GM10248 (cell line): ENCODE data around the gene CDH23.

Experiments
- CTCF ChIA-PET: fragments of 300-600 bp; sonication (Branson Sonifier 250); formaldehyde crosslinking; extraction: SDS; loops from one replicate; lab custom pipeline; 2021; ENCODE audit warnings: antibody characterized with exemption; lab: Yijun Ruan, JAX
- POLR2A ChIA-PET: fragments of 350-650 bp; sonication (Branson Sonifier 250); formaldehyde crosslinking; extraction: SDS; loops from one replicate; lab custom pipeline; 2020; ENCODE audit warnings: antibody characterized with exemption; lab: Yijun Ruan, JAX
- DNase-seq: peaks from one replicate; pipeline ENCODE4 v3.0.0; 2012; ENCODE audit errors: extremely low spot score
- CTCF ChIP-seq: IDR thresholded peaks from 2 replicates; pipeline ENCODE4 v1.5.1; 2012; ENCODE audit warnings: mild to moderate bottlenecking, low read depth; ENCODE audit errors: extremely low read depth, missing control alignments, control extremely low read depth

Gene CDH23

DNA sequence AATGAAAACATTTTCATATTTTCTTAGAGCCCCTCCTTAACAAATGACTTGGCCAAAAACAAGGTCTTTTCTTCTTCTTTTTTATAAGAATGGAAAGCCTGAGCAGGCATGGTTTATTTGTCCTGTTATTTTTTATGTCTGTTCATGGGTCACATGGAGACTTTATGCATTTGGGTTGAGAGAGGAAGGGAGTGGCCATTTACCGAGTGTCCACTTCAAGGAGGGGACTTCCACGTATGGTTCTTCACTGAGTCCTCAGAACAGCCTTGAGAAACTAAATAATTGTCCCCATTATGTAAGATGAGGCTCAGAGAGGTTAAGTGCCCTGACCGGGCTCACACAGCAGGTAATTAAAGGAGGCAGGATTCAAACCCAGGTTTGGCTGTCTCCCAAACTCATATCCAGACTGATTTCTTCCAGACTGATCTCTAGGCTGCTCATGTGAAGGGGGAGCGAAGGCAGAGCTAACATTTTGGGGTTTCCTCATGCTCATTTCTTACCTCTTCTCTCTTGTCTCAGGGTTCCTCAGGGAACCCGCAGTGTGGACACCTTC is 82.2 kb downstream of the CDH23 start:
- DNase-seq, result no peak
- CTCF ChIA-PET, result no interaction called here
- no peak for TF ChIP-seq CTCF
- POLR2A ChIA-PET, result no interaction called here

- no peak for TF ChIP-seq CTCF
- no peak for DNase-seq
- ChIA-PET POLR2A (no interaction called here), CTCF (no interaction called here)
Observed at GRCh38 chr10:71479831-71480230, 83.1 kb downstream of the CDH23 start.

DNA sequence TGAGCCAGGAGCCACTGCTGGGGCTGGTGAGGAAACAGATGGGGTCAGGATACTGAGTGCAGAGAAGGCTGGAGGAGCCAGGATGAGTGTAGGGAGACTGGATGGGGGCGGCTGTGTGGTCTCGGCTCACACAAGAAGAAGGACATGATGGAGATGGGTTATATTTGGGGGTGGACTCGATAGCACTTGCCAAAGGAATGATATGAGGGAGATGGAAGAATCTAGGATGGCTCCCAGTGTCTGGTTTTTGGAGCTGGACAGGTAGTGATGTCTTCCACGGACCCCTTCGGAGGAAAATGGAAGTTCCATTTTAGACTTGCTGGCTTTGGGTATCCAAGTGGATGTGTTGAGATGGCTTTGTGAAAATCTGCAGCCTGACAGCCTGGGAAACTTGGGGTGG is 83.9 kb downstream of the CDH23 start:
- TF ChIP-seq CTCF, result no peak
- POLR2A ChIA-PET, result no interaction called here
- CTCF ChIA-PET, result interaction anchor here (1.0 kb wide), 1 partner anchor 19 kb away, joined by 3 read pairs; no protein-coding TSS in a partner anchor
- no peak for DNase-seq

GRCh38 chr10:71481746-71482410 is 85.2 kb downstream of the CDH23 start:
- no peak for DNase-seq
- no peak for TF ChIP-seq CTCF
- POLR2A ChIA-PET, result no interaction called here
- CTCF ChIA-PET, result interaction anchor here (1.0 kb wide), 1 partner anchor 18 kb away, joined by 3 read pairs; no protein-coding TSS in a partner anchor

DNA sequence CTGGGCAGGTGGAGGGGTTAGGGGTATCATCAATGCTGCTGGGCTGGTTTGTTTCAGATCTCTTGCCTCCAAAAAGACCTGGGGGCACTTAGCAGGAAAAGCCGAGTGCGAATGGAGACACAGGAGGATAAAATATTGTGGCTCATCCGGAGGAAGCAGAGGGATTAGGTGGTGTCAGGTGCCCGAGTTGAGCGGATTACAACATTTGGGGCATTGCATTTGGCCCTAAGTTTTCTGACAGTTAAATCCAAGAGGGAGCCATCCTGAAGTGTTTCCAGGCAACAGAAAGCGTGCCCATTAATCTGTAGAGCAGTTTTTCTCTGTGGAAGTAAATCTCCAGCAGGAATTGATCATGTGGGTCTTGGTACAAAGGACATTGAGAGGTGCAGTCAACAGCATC is 85.9 kb downstream of the CDH23 start:
- no peak for DNase-seq
- no peak for TF ChIP-seq CTCF
- POLR2A ChIA-PET, result no interaction called here
- CTCF ChIA-PET, result interaction anchor here (0.8 to 5.0 kb wide), 3 partner anchors 14 to 164 kb away, joined by 3 to 25 read pairs (median 4); partner anchors contain the start of gene SLC29A3

DNA sequence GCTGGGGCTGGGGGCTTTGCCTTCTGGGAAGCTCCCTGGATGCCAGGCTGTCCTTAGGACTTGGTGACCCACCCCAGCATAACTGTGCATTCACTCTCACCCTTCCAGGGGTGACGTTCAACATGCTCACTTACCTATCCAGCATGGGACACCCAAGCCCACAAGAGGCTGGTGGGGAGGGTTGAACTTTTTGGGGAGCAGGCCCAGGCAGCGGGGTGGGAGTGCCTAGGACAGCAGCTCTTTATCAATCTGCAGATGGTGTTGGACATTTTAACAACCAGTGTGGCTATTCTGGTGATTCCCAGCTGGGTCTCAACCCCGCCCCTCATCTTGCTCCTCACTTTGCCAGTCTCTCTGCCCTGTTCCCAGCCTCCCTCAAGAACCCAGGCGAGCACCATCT is 86.4 kb downstream of the CDH23 start:
- CTCF ChIA-PET, result interaction anchor here (0.8 to 5.0 kb wide), 4 partner anchors 14 to 164 kb away, joined by 3 to 25 read pairs (median 6); partner anchors contain the start of gene SLC29A3
- no peak for DNase-seq
- POLR2A ChIA-PET, result no interaction called here
- no peak for TF ChIP-seq CTCF
